IPS-18a (cell line): ENCODE data around the gene CEP170.
"Not testable (repeated sequence)": the region's sequence is repeated elsewhere in the genome, so short reads cannot be mapped to it uniquely, and the experiment has no call there.

Source experiments
- H3K27ac ChIP-seq: one replicate; pipeline ENCODE4 v1.5.1; 2013; ENCODE audit warnings: low read length
- H3K27me3 ChIP-seq: one replicate; pipeline ENCODE4 v1.6.1; 2013; ENCODE audit warnings: mild to moderate bottlenecking, low read length; ENCODE audit not compliant: control insufficient read depth, insufficient read depth
- H3K36me3 ChIP-seq: one replicate; pipeline ENCODE4 v1.6.1; 2013; ENCODE audit warnings: low read depth, low read length; ENCODE audit not compliant: control insufficient read depth
- H3K4me1 ChIP-seq: one replicate; pipeline ENCODE4 v1.6.1; 2013; ENCODE audit warnings: low read depth, low read length; ENCODE audit not compliant: control insufficient read depth
- H3K4me3 ChIP-seq: one replicate; pipeline ENCODE4 v1.5.1; 2013; ENCODE audit warnings: low read length
- H3K9ac ChIP-seq: one replicate; pipeline ENCODE4 v1.6.1; 2013; ENCODE audit warnings: mild to moderate bottlenecking, low read length, moderate library complexity
- H3K9me3 ChIP-seq: one replicate; pipeline ENCODE4 v1.6.1; 2013; ENCODE audit warnings: low read depth, low read length; ENCODE audit not compliant: control insufficient read depth

Gene CEP170

GRCh38 chr1:243197524-243197923 is 57.6 kb downstream of the CEP170 start:
- H3K9me3 ChIP-seq, H3K27ac ChIP-seq, H3K27me3 ChIP-seq, H3K36me3 ChIP-seq, H3K9ac ChIP-seq, H3K4me3 ChIP-seq, H3K4me1 ChIP-seq: not testable (repeated sequence)

DNA sequence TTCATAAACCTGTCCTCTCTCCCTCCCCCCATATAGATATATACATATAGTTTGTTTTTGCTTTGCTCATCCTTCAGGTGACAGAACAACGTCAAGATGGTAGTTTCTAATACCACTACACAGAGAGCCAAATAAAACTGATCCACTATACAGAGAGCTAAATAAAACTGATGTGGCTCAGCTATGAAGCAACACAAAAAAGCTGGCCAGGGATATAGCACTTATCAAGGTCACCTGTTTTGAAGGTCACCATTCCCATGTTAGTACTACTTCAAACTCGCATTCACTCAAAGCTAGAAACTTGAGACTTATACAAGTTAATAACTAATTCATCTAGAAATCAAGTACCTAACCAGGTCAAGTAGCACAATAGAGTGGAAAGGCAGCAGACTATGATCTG is 61.8 kb downstream of the CEP170 start:
- not testable (repeated sequence) for H3K27me3 ChIP-seq, H3K9me3 ChIP-seq, H3K27ac ChIP-seq, H3K36me3 ChIP-seq, H3K4me1 ChIP-seq, H3K4me3 ChIP-seq, H3K9ac ChIP-seq

- not testable (repeated sequence) for H3K9ac ChIP-seq, H3K9me3 ChIP-seq, H3K27ac ChIP-seq, H3K27me3 ChIP-seq, H3K4me1 ChIP-seq, H3K4me3 ChIP-seq
- H3K36me3 ChIP-seq: peaks cover 17% of the 10 kb centered on the region
Observed at GRCh38 chr1:243186201-243186995, 68.7 kb downstream of the CEP170 start.

- not testable (repeated sequence) for H3K4me1 ChIP-seq, H3K27me3 ChIP-seq
Observed at GRCh38 chr1:243184787-243185186, 70.3 kb downstream of the CEP170 start.

DNA sequence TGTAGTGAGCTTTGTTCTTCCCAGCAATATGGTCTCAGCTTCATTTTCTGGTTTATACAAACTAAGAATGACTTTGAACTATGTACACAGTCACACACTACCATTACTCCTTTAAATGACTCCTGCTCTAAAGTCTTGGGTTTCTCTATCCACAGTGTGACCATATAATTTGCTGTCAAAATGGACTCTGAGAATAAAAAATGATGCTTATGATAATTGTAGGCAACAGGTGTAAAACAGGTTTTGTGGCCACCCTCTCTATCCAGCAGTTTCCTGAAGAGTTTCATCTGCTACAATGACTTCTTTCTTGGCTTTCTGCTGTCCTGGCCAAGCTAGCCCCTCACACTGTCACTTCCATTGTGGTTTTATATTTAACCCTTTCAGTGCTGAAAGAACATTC is 71.4 kb downstream of the CEP170 start:
- H3K36me3 ChIP-seq: peaks cover 12% of the 10 kb centered on the region
- H3K27me3 ChIP-seq, H3K9ac ChIP-seq, H3K27ac ChIP-seq, H3K4me3 ChIP-seq, H3K9me3 ChIP-seq, H3K4me1 ChIP-seq: not testable (repeated sequence)

More at GRCh38 chr1:243184787-243185186, 70.3 kb downstream of the CEP170 start:
- not testable (repeated sequence) for H3K4me3 ChIP-seq, H3K9me3 ChIP-seq, H3K27ac ChIP-seq, H3K9ac ChIP-seq
- peaks cover 12% of the 10 kb centered on the region for H3K36me3 ChIP-seq

DNA sequence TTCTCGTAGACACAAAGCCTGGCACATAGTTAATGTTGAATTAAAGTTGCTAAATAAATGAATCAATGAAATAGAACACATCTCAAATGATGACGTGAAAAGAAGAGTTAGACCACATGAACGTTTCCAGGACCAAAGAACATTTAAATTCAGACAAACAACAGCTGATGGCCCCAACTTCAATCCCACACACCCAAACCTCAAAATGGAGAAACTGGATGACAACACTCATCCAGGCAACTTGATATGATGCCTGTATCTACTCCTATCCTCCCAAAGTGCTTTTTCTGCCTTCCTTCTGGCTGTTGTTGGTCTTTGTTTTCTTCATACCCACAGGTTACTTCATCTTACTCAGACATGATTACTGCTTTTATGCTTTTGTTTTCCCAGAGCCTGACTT is 71.9 kb downstream of the CEP170 start:
- not testable (repeated sequence) for H3K9ac ChIP-seq, H3K4me1 ChIP-seq, H3K27ac ChIP-seq, H3K9me3 ChIP-seq, H3K4me3 ChIP-seq, H3K27me3 ChIP-seq
- peaks cover 12% of the 10 kb centered on the region for H3K36me3 ChIP-seq

DNA sequence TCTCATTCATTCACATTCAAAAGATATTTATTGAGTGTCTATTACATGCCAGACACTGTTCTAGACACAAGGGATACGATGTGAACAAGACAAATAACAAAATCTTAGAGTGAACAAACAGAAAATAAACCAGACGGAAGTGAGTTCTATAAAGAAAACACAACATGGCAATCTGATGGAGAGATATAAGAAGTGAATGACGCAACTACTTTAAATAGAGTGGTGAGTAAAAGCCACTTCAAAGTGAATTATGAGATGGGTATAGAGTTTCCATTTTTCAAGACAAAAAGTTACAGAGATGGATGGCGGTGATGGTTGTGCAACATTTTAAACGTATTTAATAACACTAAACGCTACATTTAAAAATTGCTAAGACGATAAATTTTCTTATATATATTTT is 75.4 kb downstream of the CEP170 start:
- no peaks in the 10 kb centered on the region for H3K4me1 ChIP-seq
- peaks cover under 1% of the 10 kb centered on the region for H3K36me3 ChIP-seq
- H3K9me3 ChIP-seq: no peaks in the 10 kb centered on the region
- H3K9ac ChIP-seq: no peak overlapping the region
- H3K27ac ChIP-seq: no peak overlapping the region
- no peak overlapping the region for H3K4me3 ChIP-seq
- H3K27me3 ChIP-seq: no peaks in the 10 kb centered on the region

- H3K36me3 ChIP-seq, H3K9ac ChIP-seq, H3K4me1 ChIP-seq, H3K9me3 ChIP-seq, H3K4me3 ChIP-seq, H3K27me3 ChIP-seq, H3K27ac ChIP-seq: not testable (repeated sequence)
Observed at GRCh38 chr1:243177792-243178191, 77.3 kb downstream of the CEP170 start.

DNA sequence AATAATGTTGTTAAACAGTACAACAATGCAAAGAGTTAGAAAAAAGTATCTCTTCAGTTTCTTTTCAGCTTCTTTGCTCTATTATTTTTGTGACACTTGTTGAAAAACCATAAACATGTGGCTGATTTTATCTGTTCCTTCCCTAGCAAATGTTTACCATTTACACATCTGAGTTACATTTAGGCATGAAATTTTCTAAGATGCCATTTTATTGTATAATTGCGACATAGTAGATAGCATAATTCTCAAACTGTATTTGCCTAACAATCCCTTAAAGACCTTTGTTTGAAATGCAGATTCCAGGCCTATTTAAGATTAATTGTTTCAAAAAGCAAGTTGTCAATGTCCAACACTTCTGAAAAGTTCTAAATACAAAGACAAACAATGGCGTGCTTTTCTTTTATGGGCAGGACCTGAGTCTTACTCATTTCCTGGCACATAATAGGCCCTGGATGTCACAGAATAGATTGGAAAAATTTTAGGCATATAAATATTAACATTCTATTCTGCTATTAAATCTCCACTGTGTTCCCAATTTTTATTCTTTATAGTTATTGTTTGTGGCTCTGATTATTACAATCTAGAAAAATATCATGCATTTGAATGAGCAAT is 81.2 kb downstream of the CEP170 start:
- H3K27ac ChIP-seq, H3K36me3 ChIP-seq, H3K9me3 ChIP-seq, H3K27me3 ChIP-seq, H3K4me3 ChIP-seq, H3K9ac ChIP-seq, H3K4me1 ChIP-seq: not testable (repeated sequence)

DNA sequence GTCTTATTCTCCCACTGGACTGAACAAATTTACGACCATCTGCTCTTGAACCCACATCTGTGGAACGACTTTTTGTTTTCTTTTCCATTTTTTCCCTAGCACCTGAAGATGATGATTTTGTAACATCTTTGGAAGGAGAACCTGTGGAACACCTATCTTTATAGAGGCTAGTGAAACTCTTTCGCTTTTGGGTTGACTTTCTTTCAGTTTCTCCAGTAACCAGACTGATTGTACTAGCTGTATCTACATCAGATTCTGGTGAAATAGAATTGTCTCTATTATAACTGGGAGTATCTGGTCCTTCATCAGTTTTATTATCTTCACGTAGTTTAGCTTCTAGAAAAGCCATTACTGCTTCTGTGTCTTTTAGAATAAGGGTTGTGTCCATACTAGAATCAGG is 90.2 kb downstream of the CEP170 start:
- H3K9ac ChIP-seq, H3K36me3 ChIP-seq, H3K4me3 ChIP-seq, H3K9me3 ChIP-seq, H3K27me3 ChIP-seq, H3K27ac ChIP-seq, H3K4me1 ChIP-seq: not testable (repeated sequence)

- H3K27me3 ChIP-seq, H3K4me1 ChIP-seq, H3K9ac ChIP-seq, H3K27ac ChIP-seq, H3K9me3 ChIP-seq, H3K4me3 ChIP-seq, H3K36me3 ChIP-seq: not testable (repeated sequence)
Observed at GRCh38 chr1:243150906-243151305, 104.2 kb downstream of the CEP170 start.

GRCh38 chr1:243149120-243149519 is 106.0 kb downstream of the CEP170 start:
- not testable (repeated sequence) for H3K4me1 ChIP-seq, H3K4me3 ChIP-seq, H3K9ac ChIP-seq, H3K36me3 ChIP-seq, H3K9me3 ChIP-seq, H3K27ac ChIP-seq, H3K27me3 ChIP-seq
